HCT116 (cell line): Measurements from ENCODE around the gene FILIP1.

Experiments
- EZH2phosphoT487 ChIP-seq: fragments of 200-600 bp; IDR thresholded peaks from 2 replicates; pipeline ENCODE4 v1.6.1; 2018; ENCODE audit warnings: antibody characterized with exemption, borderline replicate concordance
- TF ChIP-seq, protein P1 (sequence below), 3 experiments: fragments of 200-600 bp in 1 of 3; sonication (generic) in 1 of 3; IDR thresholded peaks in 2 of 3; conservative IDR thresholded peaks in 1 of 3; 2 replicates each; pipeline ENCODE4 v1.5.1; 2012 to 2017; ENCODE audit warnings: low read depth in 2 of 3, low read length in 2 of 3, antibody characterized with exemption in 1 of 3, borderline replicate concordance in 1 of 3, control low read depth in 1 of 3, mild to moderate bottlenecking in 1 of 3, mixed read lengths in 1 of 3, mixed run types in 1 of 3, moderate library complexity in 1 of 3; ENCODE audit not compliant: insufficient read depth in 1 of 3

GRCh38 chr6:75344455-75344854 is 149.1 kb downstream of the FILIP1 start:
- TF ChIP-seq, protein P1, sequence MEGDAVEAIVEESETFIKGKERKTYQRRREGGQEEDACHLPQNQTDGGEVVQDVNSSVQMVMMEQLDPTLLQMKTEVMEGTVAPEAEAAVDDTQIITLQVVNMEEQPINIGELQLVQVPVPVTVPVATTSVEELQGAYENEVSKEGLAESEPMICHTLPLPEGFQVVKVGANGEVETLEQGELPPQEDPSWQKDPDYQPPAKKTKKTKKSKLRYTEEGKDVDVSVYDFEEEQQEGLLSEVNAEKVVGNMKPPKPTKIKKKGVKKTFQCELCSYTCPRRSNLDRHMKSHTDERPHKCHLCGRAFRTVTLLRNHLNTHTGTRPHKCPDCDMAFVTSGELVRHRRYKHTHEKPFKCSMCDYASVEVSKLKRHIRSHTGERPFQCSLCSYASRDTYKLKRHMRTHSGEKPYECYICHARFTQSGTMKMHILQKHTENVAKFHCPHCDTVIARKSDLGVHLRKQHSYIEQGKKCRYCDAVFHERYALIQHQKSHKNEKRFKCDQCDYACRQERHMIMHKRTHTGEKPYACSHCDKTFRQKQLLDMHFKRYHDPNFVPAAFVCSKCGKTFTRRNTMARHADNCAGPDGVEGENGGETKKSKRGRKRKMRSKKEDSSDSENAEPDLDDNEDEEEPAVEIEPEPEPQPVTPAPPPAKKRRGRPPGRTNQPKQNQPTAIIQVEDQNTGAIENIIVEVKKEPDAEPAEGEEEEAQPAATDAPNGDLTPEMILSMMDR (IDR thresholded peaks at IDR 0.05 in 2 of 3, conservative IDR thresholded peaks at IDR 0.05 in 1 of 3; ENCODE audit: borderline replicate concordance in 1 of 3, insufficient read depth in 1 of 3, low read depth in 2 of 3, low read length in 2 of 3), result no peak
- TF ChIP-seq EZH2phosphoT487, result no peak
